ENCODE data around the gene CFAP97D2.
"Not testable (repeated sequence)": the region's sequence is repeated elsewhere in the genome, so short reads cannot be mapped to it uniquely, and the experiment has no call there.

Gene CFAP97D2

DNA sequence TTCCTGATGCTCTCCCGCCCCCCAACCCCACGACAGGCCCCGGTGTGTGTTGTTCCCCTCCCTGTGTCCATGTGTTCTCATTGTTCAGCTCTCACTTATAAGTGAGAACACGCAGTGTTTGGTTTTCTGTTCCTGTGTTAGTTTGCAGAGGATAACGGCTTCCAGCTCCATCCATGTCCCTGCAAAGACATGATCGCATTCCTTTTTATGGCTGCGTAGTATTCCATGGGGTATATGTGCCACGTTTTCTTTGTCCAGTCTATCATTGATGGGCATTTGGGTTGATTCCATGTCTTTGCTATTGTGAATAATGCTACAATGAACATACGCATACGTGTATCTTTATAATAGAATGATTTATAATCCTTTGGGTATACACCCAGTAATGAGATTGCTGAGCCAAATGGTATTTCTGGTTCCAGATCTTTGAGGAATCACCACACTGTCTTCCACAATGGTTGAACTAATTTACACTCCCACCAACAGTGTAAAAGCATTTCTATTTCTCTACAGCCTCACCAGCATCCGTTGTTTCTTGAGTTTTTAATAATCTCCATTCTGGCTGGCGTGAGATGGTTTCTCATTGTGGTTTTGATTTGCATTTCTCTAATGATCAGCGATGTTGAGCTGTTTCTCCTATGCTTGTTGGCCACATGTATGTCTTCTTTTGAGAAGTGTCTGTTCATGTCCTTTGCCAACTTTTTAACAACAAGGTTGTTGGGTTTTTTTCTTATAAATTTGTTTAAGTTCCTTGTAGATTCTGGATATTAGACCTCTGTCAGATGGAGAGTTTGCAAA, 20.0 kb upstream of the CFAP97D2 start:
- DNase-seq (ENCODE audit: low read depth) = not testable (repeated sequence)

DNA sequence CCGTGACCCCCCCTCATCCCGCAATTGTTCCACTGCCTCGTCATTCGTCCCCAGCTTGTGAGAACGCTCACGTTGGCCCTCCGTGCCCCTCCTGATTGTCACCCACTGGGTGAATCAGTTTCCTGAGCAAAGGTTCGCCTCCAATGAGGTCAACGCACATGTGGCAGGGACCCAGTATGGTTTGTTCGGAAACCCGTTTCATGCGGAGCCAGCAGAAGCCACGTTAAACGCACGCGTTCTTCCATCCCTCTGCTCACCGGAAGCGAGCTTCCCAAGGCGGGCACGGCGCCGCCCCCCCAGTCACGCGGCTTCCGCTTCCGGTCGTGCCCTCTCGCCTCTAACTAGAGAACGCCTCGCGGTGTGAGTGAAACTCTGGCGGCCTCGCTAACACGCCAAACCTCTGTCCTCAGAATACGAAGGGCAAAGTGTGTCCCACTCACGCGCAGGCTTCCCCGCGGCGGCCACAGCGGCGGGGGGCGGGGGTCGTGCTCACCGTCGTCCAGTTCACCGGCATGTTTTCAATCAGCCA, 18.0 kb upstream of the CFAP97D2 start:
- no peak for DNase-seq (ENCODE audit: low read depth)

DNA sequence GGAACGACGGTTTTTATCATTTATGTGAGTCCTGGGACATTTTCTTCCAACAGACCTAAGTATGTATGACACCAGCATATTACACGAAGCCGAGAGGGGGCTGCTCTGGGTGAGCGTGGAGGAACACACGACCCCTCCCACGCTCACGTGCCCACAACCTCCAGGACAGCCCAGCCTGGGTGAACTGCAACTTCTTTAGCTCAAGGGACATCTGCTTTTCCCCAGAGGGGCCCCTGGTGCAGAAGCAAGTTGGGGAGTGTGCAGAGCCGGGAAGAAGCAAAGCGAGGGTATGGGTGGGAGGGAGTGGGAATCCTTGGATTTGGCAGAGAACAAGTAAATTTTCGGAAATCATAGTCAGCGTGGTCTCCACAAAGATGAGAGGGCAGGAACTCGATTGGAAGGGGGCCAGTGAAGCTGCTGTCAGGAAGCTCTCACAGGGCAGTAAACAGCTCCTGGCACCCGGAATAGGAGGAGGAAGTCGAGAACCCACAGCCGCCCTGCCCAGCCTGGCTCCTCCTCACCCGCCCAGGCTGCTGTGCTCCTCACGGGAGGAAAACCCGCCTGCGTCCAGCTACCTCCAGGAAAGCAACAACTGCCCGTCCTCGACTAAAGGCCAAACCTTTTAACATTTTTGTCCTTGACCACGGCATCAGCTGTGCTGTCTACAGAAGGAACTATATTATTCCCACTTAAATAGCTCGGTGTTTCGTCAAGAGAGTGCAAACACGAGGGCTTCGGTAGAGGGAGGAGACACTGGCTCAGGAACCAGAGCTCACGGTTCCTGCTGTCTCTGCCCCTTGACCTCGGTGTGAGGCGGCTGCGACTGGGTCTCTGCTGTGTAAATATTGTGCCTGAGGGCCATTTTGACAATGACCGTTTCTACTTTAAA, 17.2 kb upstream of the CFAP97D2 start:
- no peak for DNase-seq (ENCODE audit: low read depth)

DNA sequence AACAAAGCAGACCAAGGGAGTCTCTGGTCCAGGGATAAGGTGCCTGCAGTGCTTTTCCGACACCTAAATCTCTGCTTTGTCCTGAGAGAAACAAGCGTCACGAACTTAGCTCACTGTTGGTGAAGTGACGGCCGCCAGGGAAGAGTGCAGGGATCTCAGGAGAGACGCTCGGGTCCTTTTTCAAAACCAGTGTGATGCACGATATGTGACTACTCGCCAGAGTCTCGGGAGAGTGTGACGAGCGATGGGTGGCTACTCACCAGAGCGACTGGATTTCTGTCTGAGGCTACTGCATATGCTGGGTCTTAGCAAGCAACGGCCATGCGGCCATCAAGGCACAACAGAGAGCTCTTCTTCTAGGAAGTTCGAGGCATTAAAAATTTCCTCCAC, 16.5 kb upstream of the CFAP97D2 start:
- DNase-seq (ENCODE audit: low read depth) = no peak

DNA sequence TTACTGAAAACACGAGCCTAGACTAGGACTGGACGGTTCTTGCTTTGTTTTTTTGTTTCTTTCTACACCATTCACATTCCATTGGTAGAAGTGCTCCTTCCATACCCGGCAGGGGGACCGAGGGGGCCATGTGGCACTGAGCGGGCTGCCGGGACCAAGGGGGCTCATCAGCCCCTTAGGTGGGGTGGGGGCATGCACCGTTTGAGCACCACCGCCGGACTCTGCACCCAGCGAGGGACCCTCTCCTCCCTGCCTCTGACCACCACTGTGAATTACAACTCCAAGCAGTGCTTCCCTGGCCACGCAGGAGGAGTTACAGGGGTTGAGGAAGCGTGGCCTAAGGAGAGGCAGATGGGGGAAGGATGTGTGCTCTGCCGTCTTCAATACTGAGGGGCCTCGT, 15.0 kb upstream of the CFAP97D2 start:
- DNase-seq (ENCODE audit: low read depth) = no peak

DNA sequence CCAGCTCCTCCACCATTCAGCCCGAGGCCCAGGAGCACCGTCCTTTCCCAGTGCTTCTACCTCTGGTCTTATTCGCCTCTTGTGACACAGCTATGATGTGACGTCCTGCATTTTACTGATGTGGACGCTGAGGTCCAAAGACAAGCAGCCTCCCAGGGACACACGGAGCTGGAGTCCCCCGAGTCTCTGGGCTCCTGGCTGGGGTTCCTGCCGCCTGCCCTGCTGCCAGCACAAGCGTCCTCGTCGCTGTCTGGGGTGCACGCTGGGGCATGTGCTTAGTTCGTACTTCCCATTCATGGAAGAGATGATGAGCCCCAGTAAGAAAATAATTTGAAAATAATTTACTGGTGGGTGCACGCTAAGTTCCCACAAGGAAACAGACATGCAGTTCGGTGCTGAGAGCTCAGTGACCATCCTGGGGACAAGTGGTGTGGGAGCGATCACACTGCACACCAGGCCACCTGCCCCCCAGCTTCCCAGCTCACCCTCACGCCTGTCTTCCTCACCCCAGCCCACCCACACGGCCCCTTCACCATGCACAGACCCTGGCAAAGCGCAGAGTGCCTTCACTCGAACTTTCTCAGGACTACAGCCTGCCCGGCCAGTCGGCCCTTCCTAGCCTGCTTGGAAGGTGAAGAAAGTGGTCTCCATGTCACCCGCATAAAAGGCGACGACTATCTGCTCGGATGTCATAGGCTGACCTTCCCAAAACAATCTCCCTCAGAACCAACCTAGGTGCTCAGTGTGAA, 14.2 kb upstream of the CFAP97D2 start:
- DNase-seq (ENCODE audit: low read depth) = no peak

DNA sequence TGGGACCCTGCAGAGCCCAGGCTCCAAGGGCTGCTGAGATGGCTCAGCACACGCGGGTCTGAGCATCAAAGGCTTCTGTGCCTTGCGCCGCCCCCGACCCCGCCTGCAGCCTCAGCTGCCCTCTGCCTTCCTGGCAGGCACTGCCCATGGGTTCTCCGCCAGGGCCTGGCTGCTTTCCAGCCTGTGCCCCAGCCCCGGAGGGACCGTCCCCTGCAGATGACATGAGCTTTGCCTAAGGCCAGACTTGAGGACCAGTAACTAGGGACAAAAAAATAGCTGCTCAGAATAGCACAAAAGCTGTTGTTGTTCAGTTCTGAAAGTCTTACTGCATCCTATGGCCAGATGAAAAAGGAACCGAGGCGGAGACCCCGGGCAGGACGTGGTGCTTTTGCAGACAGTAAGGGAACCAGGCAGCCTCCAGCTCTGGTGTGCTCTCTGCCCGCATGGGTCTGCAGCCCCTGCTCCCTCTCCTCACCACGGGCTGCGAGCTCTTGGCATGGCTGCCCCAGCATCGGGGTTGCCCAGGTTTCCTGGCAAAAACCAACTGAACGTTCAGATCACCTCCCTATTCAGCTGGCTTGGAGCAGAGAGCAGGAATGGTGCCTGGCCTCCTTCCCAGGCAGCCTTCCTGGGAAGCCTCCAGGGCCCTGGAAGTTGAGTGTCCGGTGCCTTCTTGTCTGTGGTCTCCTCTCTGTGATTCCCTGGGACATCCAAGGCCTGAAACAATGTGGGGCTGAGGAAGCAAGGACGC, 12.5 kb upstream of the CFAP97D2 start:
- DNase-seq (ENCODE audit: low read depth) = no peak

DNA sequence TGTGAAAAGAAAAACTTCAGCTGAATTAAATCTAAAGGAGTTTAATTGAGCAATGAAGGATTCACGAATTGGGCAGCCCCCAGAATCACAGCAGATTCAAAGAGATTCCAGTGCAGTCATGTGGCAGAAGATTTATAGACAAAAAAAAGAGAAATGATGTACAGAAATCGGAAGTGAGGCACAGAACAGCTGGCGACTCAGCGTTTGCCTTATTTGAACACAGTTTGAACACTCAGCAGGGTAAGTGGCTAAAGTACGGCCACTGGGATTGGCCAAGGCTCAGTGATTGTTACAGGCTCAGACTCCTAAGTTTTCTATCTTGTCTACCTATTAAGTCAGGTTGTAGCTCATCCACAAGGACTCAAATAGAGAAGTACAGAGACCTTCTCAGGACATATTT, 11.6 kb upstream of the CFAP97D2 start:
- DNase-seq (ENCODE audit: low read depth) = no peak

DNA sequence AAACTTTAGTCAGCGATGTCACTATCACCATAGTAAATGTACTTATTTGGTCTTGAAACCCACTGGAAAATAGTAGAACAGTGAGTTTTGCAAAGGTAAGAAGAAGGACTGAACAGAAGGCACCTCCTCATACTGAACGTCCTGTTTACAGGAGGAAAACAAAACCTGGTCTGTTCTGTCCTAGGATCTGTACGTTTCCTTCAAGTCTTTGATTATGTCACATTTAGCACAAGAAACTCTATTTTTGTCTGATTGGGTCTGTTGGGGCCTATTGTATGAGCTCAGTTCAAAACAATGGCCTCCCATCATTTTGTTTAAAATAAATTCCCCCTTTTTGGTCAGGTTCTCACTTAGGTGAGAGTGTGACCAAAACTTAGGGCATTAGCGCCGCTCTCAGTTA, 11.2 kb upstream of the CFAP97D2 start:
- no peak for DNase-seq (ENCODE audit: low read depth)

DNA sequence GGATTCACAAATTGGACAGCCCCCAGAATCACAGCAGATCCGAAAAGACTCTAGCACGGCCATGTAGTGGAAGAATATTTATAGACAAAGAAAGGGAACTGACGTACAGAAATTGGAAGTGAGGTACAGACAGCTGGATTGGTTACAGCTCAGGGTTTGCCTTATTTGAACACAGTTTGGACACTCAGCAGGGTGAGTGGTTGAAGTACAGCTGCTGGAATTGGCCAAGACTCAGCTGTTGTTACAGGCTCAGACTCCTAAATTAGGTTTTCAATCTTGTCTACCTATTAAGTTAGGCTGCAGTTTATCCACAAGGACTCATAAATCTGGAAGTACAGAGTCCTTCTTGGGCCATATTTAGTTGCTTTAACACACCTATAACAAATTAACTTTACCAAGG, 5.8 kb upstream of the CFAP97D2 start:
- no peak for DNase-seq (ENCODE audit: low read depth)

DNA sequence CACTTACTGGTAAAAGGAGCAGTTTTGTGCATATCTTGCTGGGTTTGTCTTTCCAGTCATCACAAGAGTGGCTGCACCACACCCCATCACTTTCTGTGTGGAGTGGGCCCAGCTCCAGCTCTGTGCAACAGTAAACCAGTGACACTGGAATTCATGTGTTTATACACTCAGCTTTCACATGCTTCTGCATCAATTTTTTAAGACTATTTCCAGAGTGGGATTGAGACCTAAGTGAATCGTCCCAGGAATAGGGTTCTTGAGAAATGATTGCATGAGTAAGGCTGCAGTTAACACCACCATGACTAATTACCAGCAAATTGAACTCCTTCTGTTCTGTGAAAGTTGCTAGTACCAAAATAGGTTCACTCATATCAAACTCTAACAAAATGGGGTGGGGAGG, 5.3 kb upstream of the CFAP97D2 start:
- DNase-seq (ENCODE audit: low read depth) = no peak

DNA sequence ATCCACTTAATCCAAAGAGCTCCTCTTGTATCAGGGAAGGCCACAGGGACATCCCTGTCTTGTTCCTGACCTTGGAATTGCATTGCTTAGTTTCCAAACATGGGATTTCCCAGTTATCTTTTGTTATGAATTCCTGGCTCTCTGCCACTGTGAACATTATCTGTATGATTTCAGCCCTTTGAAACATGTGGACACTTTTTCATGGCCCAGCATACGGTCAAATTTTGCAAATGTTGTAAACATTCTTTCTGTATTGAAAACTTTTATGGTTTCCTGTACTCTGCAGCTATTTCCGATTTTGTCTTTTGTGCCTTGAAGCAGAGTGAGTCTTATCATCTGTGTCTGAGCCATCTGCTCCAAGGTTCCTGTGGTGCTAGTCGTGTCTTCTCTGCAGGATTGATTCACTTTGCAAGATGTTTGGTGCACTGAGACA, 4.5 kb upstream of the CFAP97D2 start:
- DNase-seq (ENCODE audit: low read depth) = no peak

DNA sequence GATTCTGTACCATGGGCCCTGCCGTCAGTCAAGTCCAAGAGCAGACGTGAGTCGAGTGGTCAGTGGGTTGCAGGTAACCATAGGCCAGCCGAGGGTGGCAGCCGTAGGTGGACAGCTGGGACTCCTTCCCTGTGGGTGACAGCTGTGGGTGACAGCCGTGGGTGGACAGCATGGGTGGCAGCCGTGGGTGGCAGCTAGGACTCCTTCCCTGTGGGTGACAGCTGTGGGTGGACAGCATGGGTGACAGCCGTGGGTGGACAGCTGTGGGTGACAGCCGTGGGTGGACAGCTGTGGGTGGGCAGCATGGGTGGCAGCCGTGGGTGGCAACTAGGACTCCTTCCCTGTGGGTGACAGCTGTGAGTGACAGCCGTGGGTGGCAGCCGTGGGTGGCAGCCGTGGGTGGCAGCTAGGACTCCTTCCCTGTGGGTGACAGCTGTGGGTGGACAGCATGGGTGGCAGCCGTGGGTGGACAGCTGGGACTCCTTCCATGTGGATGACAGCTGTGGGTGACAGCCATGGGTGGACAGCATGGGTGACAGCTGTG, 2.6 kb upstream of the CFAP97D2 start:
- not testable (repeated sequence) for DNase-seq (ENCODE audit: low read depth)

DNA sequence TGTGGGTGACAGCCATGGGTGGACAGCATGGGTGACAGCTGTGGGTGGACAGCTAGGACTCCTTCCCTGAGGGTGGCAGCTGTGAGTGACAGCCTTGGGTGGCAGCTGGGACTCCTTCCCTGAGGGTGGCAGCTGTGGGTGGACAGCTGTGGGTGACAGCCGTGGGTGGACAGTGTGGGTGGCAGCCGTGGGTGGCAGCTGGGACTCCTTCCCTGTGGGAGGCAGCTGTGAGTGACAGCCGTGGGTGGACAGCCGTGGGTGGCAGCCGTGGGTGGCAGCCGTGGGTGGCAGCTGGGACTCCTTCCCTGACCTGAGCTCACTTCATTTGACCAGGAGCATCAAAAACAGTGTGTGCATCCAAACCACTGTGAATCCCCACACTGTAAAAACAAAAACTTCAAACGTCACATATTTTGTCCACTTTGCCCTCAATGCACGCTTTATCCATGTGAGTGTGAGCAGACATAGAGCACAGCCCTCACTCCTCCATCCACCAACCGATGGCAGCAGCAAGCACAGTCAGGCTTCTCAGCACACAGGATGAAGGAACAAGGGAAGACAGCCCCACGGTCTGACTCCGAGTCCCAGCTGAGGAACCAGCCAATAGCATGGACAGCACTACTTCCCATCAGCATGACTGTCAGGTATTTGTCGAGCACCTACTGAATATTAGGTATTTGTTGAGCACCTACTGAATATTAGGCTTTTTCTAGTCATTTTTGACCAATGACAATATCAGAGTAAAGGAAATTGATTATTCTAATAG, 1.6 kb upstream of the CFAP97D2 start:
- no peak for DNase-seq (ENCODE audit: low read depth)

DNA sequence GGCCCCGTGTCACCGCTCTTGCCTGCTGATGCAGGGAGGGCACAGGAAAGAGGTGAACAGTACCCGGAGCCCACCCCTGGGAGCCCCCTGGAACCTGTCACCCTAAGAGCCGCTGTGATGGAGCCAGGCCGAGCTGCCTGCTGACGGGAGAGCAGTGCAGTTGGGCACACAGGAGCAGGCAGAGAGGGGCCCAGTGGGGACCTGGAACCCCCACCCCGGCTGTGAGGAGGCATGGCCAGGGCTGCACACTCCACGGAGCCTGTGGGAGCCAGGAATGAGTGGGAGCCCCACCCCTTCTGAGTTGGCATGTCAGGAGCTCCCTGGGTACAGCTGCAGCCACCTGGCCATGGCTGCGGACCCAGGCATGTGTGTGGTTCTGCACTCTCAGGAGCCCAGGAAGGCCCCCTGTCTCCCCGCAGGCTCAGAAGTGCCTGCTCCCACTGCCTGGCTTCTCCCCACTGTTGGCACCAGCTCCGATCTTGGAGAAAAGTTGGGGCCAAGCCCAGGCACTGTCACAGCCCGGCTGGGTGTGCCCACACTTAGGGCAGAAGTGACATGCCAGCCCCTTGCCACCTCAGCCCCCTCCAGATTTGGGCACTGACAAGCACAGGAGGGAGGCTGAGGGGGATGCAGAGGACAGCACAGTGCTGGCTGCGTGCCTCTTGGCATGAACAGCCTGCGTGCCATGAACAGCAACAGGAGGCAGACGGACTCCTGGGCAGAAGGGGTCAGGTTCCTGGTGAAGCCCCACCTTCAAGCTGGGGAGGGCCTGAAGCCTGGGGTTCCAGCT, 6.3 kb downstream of the CFAP97D2 start:
- no peak for DNase-seq (ENCODE audit: low read depth)

DNA sequence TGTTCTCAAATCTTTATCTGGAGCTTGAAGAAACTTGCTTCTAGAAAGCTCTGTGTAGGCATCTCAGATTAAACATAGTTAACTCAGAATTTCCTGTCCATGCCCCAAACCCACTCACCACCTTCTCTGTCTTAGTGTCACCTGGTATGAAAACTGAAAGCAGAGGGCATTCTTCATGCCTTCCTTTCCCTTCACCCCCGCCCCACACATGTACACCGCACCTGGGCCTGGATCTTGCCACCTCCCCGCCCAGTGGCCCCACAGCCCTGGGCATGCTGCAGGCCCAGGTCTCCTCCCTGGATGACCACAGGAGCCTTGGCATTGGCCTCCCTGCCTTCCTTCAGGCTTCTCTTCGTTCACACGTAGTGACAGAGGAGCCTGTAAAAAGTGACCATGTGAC, 15.8 kb downstream of the CFAP97D2 start:
- no peak for DNase-seq (ENCODE audit: low read depth)

DNA sequence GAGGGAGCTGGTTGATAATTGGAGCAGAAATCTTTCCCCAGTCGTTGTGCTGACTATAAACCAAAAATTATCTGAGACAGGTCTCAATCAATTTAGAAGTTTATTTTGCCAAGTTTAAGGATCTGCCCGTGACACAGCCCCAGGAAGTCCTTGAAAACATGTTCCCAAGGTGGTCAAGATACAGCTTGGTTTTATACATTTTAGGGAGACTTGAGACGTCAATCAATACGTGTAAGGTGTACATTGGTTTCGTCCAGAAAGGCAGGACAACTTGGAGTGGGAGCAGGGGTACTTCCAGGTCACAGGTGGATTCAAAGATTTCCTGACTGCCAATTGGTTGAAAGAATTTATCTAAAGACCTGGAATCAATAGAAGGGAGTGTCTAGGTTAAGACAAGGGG, 17.6 kb downstream of the CFAP97D2 start:
- DNase-seq (ENCODE audit: low read depth) = no peak

DNA sequence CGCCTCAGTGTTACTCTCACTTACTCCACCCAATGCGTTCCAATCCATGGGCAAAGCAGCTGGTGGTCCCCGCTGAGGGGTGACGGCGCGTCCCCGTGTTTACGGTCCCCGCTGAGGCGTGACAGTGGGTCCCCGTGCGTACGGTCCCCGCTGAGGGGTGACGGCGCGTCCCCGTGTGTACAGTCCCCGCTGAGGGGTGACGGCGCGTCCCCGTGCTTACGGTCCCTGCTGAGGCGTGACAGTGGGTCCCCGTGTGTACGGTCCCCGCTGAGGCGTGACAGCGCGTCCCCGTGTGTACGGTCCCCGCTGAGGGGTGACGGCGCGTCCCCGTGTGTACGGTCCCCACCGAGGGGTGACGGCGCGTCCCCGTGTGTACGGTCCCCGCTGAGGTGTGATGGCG, 19.5 kb downstream of the CFAP97D2 start:
- DNase-seq (ENCODE audit: low read depth) = no peak

DNA sequence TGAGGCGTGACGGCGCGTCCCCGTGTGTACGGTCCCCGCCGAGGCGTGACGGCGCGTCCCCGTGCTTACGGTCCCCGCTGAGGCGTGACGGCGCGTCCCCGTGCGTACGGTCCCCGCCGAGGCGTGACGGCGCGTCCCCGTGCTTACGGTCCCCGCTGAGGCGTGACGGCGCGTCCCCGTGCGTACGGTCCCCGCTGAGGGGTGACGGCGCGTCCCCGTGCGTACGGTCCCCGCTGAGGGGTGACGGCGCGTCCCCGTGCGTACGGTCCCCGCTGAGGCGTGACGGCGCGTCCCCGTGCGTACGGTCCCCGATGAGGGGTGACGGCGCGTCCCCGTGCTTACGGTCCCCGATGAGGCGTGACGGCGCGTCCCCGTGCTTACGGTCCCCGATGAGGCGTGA, 20.5 kb downstream of the CFAP97D2 start:
- not testable (repeated sequence) for DNase-seq (ENCODE audit: low read depth)

DNA sequence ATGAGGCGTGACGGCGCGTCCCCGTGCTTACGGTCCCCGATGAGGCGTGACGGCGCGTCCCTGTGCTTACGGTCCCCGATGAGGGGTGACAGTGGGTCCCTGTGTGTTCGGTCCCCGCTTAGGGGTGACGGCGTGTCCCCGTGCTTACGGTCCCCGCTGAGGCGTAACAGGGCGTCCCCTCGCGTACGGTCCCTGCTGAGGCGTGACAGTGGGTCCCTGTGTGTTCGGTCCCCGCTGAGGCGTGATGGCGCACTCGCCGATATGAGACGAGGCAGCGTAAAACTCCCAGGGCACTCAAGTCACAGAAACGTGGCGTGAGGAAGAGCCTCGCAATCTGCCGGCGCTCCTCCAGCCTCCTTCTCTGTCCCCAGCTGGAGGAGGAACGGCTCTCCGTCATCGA, 20.9 kb downstream of the CFAP97D2 start:
- no peak for DNase-seq (ENCODE audit: low read depth)
